Lower lobe of right lung (tissue), 2 donors: Measurements from ENCODE around the gene PRDM15. TPM values are rescaled to one million over a fixed set of nuclear protein-coding genes. Genes with fewer than 3 reads are reported as not detected.

Source experiments
- ATAC-seq, 2 donors: fragments of 200-7000 bp; cut with Tn5 transposase; one replicate each; pipeline ENCODE4 v1.9.1; 2020 to 2022; ENCODE audit warnings: mild to moderate bottlenecking in 2 of 2, moderate library complexity in 2 of 2
- DNase-seq: peaks from one replicate; pipeline ENCODE4 v3.0.0-alpha.2; 2020
- H3K27ac ChIP-seq: fragments of 200-600 bp; one replicate; pipeline ENCODE4 v1.8.0; 2022
- H3K27me3 ChIP-seq: fragments of 200-600 bp; one replicate; pipeline ENCODE4 v1.8.0; 2022; ENCODE audit warnings: low read depth
- H3K36me3 ChIP-seq: fragments of 200-600 bp; one replicate; pipeline ENCODE4 v1.8.0; 2022; ENCODE audit warnings: mild to moderate bottlenecking
- H3K4me1 ChIP-seq: fragments of 200-600 bp; one replicate; pipeline ENCODE4 v1.8.0; 2022
- H3K4me3 ChIP-seq: fragments of 200-600 bp; one replicate; pipeline ENCODE4 v1.8.0; 2022; ENCODE audit warnings: mild to moderate bottlenecking
- H3K9me3 ChIP-seq: fragments of 200-600 bp; one replicate; pipeline ENCODE4 v1.8.0; 2022
- intact Hi-C: fragments of 100-400 bp; cut with DNase I; formaldehyde crosslinking; loops from one replicate; pipeline ENCODE4 v1.11.0; 2022
- total RNA-seq: library from RNA; stranded (reverse); fragmentation: NEBNext Ultra II Directional; extraction: Animal tissue kit (Norgen Biotek cat#: 25700); gene quantifications from one replicate; pipeline ENCODE4 v1.2.1, GENCODE V29; 2021
- TF ChIP-seq, protein P1 (sequence below): fragments of 200-600 bp; IDR thresholded peaks from one replicate; pipeline ENCODE4 v1.8.0; 2022; ENCODE audit warnings: antibody characterized with exemption, mild to moderate bottlenecking
- donor health status: DM: no; HTN: yes; CAD: no; lungs with severe emphysema.

Gene PRDM15
- total RNA-seq, 1 donor from 2014 or later, result 6.6 TPM

DNA sequence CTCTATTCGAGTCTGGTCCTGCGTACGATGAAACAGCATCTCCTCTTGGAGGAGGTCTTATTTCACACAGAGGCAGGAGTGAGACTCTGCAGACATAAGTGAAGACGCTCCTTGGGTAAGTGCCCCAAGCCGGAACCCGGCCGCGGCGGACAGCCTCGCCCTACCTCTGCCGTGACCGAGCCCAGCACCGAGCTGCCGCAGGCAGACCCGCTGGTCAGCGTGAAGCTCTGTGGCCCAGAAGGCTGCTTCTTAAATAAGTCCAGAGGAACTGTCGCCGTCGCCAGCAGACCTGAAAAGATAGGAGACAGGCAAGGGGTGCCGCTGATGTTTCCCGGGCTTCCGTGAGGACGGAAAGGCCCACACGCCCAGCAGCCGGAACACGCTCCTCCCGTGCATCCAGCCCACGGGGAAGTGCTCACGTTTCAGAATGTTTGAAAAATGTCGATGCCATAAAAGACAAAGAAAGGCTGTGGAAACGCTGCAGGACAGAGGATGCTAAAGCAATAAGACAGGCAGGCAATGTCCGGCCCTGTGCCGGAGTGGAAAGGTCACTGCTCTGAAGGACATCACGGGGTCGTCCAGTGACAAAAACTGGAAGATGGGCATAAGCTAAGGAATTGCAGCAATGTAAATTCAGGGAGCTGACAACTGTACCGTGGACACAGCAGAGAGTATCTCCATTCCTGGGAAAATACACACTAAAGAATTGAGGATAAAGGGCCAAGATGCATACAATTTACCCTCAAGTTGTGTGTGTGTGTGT, 28.5 kb upstream of the PRDM15 start:
- H3K36me3 ChIP-seq, result peaks cover 79% of the 10 kb centered on the region
- no peaks in the 10 kb centered on the region for H3K27me3 ChIP-seq
- no peak overlapping the region for H3K4me3 ChIP-seq
- no peaks in the 10 kb centered on the region for H3K4me1 ChIP-seq
- intact Hi-C loops, result no loop called here
- TF ChIP-seq, protein P1, sequence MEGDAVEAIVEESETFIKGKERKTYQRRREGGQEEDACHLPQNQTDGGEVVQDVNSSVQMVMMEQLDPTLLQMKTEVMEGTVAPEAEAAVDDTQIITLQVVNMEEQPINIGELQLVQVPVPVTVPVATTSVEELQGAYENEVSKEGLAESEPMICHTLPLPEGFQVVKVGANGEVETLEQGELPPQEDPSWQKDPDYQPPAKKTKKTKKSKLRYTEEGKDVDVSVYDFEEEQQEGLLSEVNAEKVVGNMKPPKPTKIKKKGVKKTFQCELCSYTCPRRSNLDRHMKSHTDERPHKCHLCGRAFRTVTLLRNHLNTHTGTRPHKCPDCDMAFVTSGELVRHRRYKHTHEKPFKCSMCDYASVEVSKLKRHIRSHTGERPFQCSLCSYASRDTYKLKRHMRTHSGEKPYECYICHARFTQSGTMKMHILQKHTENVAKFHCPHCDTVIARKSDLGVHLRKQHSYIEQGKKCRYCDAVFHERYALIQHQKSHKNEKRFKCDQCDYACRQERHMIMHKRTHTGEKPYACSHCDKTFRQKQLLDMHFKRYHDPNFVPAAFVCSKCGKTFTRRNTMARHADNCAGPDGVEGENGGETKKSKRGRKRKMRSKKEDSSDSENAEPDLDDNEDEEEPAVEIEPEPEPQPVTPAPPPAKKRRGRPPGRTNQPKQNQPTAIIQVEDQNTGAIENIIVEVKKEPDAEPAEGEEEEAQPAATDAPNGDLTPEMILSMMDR, result no peak
- DNase-seq (no peak), ATAC-seq (no peak)
- no peaks in the 10 kb centered on the region for H3K9me3 ChIP-seq
- H3K27ac ChIP-seq, result no peak overlapping the region

DNA sequence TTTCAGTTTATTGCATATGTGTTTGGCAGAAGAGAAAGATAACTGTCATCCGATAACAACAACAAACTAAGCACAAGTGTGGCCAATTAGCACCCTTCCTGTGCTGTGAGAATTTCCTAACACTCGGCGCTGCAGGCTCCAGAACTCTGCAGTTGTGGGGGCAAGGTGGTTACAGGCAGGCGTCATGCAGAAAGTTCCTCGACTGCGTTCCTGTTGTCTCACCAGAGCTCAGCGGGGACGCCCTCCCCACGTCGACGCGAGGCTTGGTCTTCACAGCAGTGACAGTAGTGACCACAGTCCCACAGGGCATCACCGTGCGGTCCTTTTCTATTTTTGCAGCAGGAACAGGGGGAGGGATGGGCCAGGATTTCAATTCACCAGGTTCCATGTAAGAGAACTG, 27.6 kb upstream of the PRDM15 start:
- H3K4me1 ChIP-seq, result no peaks in the 10 kb centered on the region
- H3K27ac ChIP-seq, result no peak overlapping the region
- TF ChIP-seq, protein P1, result no peak
- no peaks in the 10 kb centered on the region for H3K27me3 ChIP-seq
- peaks cover 77% of the 10 kb centered on the region for H3K36me3 ChIP-seq
- DNase-seq (no peak), ATAC-seq (no peak)
- intact Hi-C loops, result no loop called here
- H3K9me3 ChIP-seq, result no peaks in the 10 kb centered on the region
- H3K4me3 ChIP-seq, result no peak overlapping the region

DNA sequence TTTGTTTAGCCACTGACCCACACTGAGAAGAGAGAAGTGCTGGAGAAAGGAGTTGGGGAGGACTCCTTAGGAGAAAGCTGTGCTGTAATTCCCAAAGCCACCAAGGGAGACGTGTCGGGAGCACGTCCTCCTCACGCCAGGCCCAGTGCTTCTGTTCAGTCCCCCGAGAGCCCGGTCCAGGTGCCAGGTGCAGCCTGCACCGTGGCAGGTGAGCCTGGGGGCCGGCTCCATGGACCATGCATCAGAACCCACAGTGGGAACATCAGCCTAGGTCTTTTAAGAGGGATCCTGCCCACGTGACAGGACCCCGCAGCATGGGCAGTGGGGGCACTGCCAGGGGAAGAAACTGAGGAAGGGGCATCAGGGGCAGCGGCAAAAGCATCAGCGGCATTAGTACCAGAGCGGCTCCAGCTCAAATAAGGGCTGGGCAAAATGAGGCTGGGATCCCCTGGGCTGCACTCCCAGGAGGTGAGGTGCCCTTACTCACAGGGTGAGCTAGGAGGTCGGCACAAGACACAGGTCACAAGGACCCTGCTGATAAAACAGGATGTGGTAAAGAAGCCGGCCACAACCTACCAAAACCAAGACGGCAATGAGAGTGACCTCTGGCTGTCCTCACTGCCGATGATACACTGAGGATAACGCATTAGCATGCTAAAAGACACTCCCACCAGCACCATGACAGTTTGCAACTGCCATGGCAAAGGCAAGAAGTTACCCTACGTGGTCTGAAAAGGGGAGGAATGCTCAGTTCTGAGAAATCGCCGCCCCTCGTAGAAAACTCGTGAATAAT, 24.6 kb upstream of the PRDM15 start:
- Histone ChIP-seq H3K36me3 (peaks cover 78% of the 10 kb centered on the region), H3K4me3 (no peak overlapping the region), H3K4me1 (no peaks in the 10 kb centered on the region), H3K27me3 (no peaks in the 10 kb centered on the region), H3K27ac (no peak overlapping the region), H3K9me3 (no peaks in the 10 kb centered on the region)
- ATAC-seq (no peak), DNase-seq (no peak)
- TF ChIP-seq, protein P1, result no peak
- intact Hi-C loops, result no loop called here

DNA sequence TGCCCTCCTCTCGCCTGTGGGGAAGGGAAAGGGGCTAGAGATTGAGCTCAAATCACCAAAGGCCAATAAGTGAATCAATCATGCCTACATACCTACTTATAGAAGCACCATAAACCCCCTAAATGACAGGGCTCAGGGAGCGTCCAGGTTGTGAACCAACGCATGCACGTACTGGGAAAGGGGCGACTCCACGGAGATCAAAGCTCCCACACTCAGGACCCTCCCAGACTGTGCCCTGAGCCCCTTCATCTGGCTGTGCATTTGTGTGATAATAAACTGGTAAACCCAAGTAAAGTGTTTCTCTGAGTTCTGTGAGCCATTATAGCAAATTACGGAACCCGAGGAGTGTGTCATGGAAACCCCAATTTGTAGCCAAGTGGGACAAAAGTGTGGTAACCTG, 23.8 kb upstream of the PRDM15 start:
- Histone ChIP-seq H3K4me3 (no peak overlapping the region), H3K27me3 (no peaks in the 10 kb centered on the region), H3K36me3 (peaks cover 78% of the 10 kb centered on the region), H3K27ac (no peak overlapping the region), H3K4me1 (no peaks in the 10 kb centered on the region), H3K9me3 (no peaks in the 10 kb centered on the region)
- TF ChIP-seq, protein P1, result no peak
- intact Hi-C loops, result no loop called here
- DNase-seq, result no peak
- ATAC-seq, result no peak

DNA sequence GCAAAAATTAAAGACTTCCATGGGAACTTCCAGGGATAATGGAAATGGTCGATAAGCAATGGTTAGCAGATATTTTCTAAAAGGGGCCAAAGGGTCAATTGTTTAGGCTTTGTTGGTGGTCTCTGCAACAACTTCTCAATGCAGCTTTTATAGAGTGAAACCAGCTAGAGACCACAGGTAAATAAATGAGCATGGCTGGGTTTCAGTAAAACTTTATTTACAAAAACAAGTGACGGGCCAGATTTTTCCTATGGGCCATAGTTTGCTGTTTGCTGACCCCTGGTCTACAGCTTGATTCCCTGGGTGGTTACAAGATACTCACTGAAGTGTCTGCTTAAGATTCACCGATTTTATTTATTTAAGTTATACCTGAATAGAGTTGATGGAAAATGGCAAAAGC, 22.6 kb upstream of the PRDM15 start:
- Histone ChIP-seq H3K27me3 (no peaks in the 10 kb centered on the region), H3K4me3 (no peak overlapping the region), H3K36me3 (peaks cover 68% of the 10 kb centered on the region), H3K4me1 (no peaks in the 10 kb centered on the region), H3K27ac (no peak overlapping the region), H3K9me3 (no peaks in the 10 kb centered on the region)
- TF ChIP-seq, protein P1, result no peak
- no peak for DNase-seq
- intact Hi-C loops, result no loop called here
- no peak for ATAC-seq
